ENCODE results near the gene LCE3C.
"Not testable (repeated sequence)": the region's sequence is repeated elsewhere in the genome, so short reads cannot be mapped to it uniquely, and the experiment has no call there.

The LCE3C gene

GRCh38 chr1:152599934-152600333 lies at the start of gene LCE3C:
Gene LCE3C (plus strand): TSS chr1:152600234. CDS start chr1:152600732, 498 bp downstream.
- DNase-seq: no peak

GRCh38 chr1:152565115-152565514 lies 34.9 kb upstream of the LCE3C start:
- DNase-seq: no peak

- DNase-seq: no peak
Observed at GRCh38 chr1:152565535-152566215, 34.4 kb upstream of the LCE3C start.

- DNase-seq: no peak
Observed at GRCh38 chr1:152566681-152567080, 33.4 kb upstream of the LCE3C start, which contains the start of gene LCE3E. Gene LCE3E (minus strand): TSS chr1:152566780. CDS start chr1:152566208, 572 bp downstream.

GRCh38 chr1:152577168-152577567 lies 22.9 kb upstream of the LCE3C start:
- no peak for DNase-seq

GRCh38 chr1:152579526-152579925 lies 20.5 kb upstream of the LCE3C start:
- not testable (repeated sequence) for DNase-seq

GRCh38 chr1:152580433-152580832 lies 19.6 kb upstream of the LCE3C start, which contains the start of gene LCE3D:
Gene LCE3D (minus strand): TSS chr1:152580516. CDS start chr1:152579936, 580 bp downstream.
- no peak for DNase-seq

GRCh38 chr1:152582647-152583046 lies 17.4 kb upstream of the LCE3C start:
- no peak for DNase-seq

- no peak for DNase-seq
Observed at GRCh38 chr1:152585586-152585985, 14.4 kb upstream of the LCE3C start.

- no peak for DNase-seq
Observed at GRCh38 chr1:152596986-152597385, 3.0 kb upstream of the LCE3C start.

- DNase-seq: no peak
Observed at GRCh38 chr1:152613511-152613910, 13.5 kb downstream of the LCE3C start, which contains the start of gene LCE3B. Gene LCE3B (plus strand): TSS chr1:152613811. CDS start chr1:152613811, 0 bp downstream.

- no peak for DNase-seq
Observed at GRCh38 chr1:152621993-152622392, 22.0 kb downstream of the LCE3C start.

- no peak for DNase-seq
Observed at GRCh38 chr1:152622803-152623202, 22.8 kb downstream of the LCE3C start, which contains the start of gene LCE3A. Gene LCE3A (minus strand): TSS chr1:152623103. CDS start chr1:152623103, 0 bp downstream.

- DNase-seq: no peak
Observed at GRCh38 chr1:152623203-152623844, 23.3 kb downstream of the LCE3C start.

- no peak for DNase-seq
Observed at GRCh38 chr1:152626744-152627143, 26.7 kb downstream of the LCE3C start.

- DNase-seq: no peak
Observed at GRCh38 chr1:152630596-152630995, 30.6 kb downstream of the LCE3C start.

GRCh38 chr1:152640351-152640750 lies 40.3 kb downstream of the LCE3C start:
- DNase-seq: no peak

- no peak for DNase-seq
Observed at GRCh38 chr1:152643945-152644344, 43.9 kb downstream of the LCE3C start.

GRCh38 chr1:152645146-152645545 lies 45.1 kb downstream of the LCE3C start:
- DNase-seq: no peak

- no peak for DNase-seq
Observed at GRCh38 chr1:152646656-152647055, 46.6 kb downstream of the LCE3C start.

All from activated CD4-positive, alpha-beta T cell treated with anti-CD3 and anti-CD28 coated beads for 4 hours (primary cell).